ENCODE results near the gene MC3R.

MC3R gene

DNA sequence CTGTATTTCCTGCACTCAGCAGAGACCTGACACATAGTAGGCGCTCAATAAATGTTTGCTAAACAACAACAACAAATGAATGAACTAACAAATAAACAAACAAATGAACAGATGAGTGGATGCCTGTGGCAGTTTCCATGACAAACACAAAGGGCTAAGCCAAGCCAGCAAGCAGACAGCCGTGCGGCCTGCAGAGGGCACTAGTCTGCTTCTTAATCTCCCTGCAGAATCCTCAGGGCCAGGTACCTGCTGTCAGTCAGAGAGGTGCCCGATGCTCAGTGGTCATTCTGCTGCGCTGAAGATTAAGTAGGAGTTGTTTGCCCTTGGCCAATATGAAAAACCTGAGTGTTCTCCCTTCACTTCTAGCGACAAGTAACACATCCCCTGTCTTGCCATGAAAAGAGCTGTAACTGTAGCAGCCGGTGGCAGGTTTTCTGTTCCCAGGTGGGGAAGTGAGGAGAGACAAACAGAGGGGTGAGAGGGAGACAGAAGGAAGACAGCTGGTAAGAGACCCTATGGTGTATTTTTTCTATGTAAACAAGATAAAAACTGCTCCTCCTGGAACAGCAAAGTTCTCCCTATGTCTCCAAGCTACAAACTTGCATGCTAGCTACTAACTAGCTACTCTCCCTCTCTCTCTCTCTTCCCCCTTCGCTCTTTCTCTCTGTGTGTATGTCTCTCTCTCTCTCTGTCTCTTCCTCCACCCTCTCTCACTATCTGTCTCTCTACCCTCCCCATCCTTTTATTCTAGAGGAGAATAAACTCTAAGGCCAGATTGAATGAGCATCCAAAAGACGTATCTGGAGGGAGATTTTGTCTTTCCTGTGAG, at the start of gene MC3R:
Gene MC3R, plus strand, starts transcription at position 779 of the 829 bp plus-strand sequence. CDS start 112 bp downstream, outside the sequence.
- TF ChIP-seq, protein P1, sequence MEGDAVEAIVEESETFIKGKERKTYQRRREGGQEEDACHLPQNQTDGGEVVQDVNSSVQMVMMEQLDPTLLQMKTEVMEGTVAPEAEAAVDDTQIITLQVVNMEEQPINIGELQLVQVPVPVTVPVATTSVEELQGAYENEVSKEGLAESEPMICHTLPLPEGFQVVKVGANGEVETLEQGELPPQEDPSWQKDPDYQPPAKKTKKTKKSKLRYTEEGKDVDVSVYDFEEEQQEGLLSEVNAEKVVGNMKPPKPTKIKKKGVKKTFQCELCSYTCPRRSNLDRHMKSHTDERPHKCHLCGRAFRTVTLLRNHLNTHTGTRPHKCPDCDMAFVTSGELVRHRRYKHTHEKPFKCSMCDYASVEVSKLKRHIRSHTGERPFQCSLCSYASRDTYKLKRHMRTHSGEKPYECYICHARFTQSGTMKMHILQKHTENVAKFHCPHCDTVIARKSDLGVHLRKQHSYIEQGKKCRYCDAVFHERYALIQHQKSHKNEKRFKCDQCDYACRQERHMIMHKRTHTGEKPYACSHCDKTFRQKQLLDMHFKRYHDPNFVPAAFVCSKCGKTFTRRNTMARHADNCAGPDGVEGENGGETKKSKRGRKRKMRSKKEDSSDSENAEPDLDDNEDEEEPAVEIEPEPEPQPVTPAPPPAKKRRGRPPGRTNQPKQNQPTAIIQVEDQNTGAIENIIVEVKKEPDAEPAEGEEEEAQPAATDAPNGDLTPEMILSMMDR (IDR thresholded peaks at IDR 0.05; ENCODE audit: insufficient read depth, low read depth, low read length, missing control alignments) = peak; percentile 78
- no peak within 1 kb of the TSS for H3K4me3 ChIP-seq (ENCODE audit: low read depth, low read length)
- peak; percentile 65 for DNase-seq (ENCODE audit: low read depth)

GRCh38 chr20:56200456-56200855, 48.1 kb upstream of the MC3R start:
- peak; percentile 10 for DNase-seq (ENCODE audit: low read depth)
- H3K4me3 ChIP-seq (ENCODE audit: low read depth, low read length) = no peak overlapping the region
- TF ChIP-seq, protein P1 (IDR thresholded peaks at IDR 0.05; ENCODE audit: insufficient read depth, low read depth, low read length, missing control alignments) = peak; percentile 20

DNA sequence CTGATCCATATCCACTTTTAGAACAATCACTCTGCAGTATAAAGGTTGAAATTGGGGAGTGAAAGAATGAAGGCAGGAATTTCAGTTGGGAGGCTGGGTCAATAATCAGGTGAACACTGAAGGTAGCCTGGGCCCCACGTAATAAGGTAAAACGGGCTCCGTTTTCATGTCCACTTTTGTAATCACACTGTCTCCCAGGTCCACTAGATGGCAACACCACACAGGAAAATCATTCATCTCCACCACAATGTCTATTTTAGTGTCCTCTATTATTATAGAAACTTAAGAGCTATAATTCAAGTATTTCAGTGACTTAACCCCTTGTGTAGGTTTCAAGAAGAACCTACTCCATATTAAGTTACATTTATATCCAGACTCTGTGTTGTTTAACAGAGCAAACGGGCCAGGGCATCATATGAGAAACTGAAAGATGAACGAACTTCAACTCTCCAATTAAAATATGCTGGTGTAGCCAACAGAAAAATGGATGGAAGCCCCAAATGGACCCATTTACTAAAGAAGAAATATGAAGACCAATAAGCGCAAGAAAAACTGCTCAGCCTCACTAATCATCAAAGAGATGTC, 45.9 kb upstream of the MC3R start:
- H3K4me3 ChIP-seq (ENCODE audit: low read depth, low read length) = no peak overlapping the region
- DNase-seq (ENCODE audit: low read depth) = no peak
- TF ChIP-seq, protein P1 (IDR thresholded peaks at IDR 0.05; ENCODE audit: insufficient read depth, low read depth, low read length, missing control alignments) = no peak

DNA sequence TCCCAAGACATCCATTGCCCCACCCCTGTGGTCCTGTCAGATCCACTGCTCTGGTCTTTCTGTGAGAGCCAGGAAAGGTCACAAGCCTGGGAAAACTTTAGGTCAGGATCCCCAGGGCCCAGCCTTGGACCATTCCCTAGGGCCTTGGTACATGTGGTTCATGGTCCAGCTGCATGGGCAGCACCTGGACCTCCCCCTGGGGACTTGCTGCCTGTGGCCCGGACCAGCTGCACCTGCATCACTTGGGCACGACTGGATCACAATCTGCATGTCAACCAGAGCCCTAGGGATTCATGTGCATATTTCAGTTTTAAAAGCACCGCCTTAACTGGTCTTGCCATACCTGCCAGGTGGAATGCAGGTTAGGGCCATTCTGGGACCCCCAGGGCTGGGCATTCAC, 44.3 kb upstream of the MC3R start:
- no peak overlapping the region for H3K4me3 ChIP-seq (ENCODE audit: low read depth, low read length)
- TF ChIP-seq, protein P1 (IDR thresholded peaks at IDR 0.05; ENCODE audit: insufficient read depth, low read depth, low read length, missing control alignments) = no peak
- no peak for DNase-seq (ENCODE audit: low read depth)

DNA sequence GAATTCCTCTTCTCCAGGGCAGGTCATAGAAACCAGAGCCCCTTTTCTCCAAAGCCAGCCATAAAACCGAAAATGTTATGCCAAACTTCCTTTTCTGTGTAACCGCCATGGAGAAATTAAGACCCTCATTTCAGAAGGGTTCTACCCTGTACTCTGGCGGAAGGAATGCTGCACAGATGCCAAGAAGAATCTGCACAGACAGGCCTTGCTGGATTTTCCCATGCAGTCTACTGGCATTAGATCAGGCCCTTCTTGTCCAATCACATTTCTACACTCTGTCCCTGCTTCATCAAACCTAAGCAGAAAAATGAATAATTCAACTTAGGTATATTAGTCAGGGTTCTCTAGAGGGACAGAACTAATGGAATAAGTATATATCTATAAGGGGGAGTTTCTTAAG, 43.2 kb upstream of the MC3R start:
- TF ChIP-seq, protein P1 (IDR thresholded peaks at IDR 0.05; ENCODE audit: insufficient read depth, low read depth, low read length, missing control alignments) = no peak
- no peak overlapping the region for H3K4me3 ChIP-seq (ENCODE audit: low read depth, low read length)
- DNase-seq (ENCODE audit: low read depth) = no peak

GRCh38 chr20:56207656-56208055, 40.9 kb upstream of the MC3R start:
- no peak overlapping the region for H3K4me3 ChIP-seq (ENCODE audit: low read depth, low read length)
- DNase-seq (ENCODE audit: low read depth) = no peak
- TF ChIP-seq, protein P1 (IDR thresholded peaks at IDR 0.05; ENCODE audit: insufficient read depth, low read depth, low read length, missing control alignments) = no peak
